ENCODE data around the gene LGMN.
A peak's percentile ranks its signal among the peaks of the same experiment; 100 is the strongest.

LGMN gene

DNA sequence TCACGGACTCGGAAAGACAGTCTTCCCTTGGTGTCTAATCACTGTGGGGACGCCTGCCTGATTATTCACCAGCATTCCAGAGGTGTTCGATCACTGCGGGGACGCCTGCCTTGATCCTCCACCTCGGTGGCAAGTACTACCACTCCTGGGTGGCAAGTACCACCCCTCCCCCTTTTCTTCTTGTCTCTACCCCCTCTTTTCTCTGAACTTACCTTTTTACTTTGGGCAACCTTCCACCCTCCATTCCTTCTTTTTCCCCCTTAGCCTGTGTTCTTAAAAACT lies 12.0 kb upstream of the LGMN start:
- Histone ChIP-seq H3F3A (ENCODE audit: low read depth) (no peaks in the 10 kb centered on the region), H3K9me2 (replicated peaks; ENCODE audit: low read depth, low read length) (no peaks in the 10 kb centered on the region), H3K4me1 (ENCODE audit: insufficient read depth, low read length, poor library complexity, severe bottlenecking) (peaks cover 52% of the 10 kb centered on the region), H2AFZ (ENCODE audit: low read length) (no peak overlapping the region), H3K9ac (ENCODE audit: low read depth, low read length, poor library complexity, severe bottlenecking) (peak overlapping the region; percentile 48), H3K79me2 (ENCODE audit: insufficient read depth, low read length) (no peaks in the 10 kb centered on the region), H4K20me1 (ENCODE audit: insufficient read depth, low read length, poor library complexity, severe bottlenecking) (no peaks in the 10 kb centered on the region), H3K36me3 (ENCODE audit: insufficient read depth, low read length) (no peaks in the 10 kb centered on the region), H3K9me3 (ENCODE audit: insufficient read depth, low read depth, low read length) (no peaks in the 10 kb centered on the region), H3K27me3 (ENCODE audit: insufficient read depth, low read length, poor library complexity, severe bottlenecking) (no peaks in the 10 kb centered on the region), H3K4me2 (ENCODE audit: low read depth, low read length, poor library complexity, severe bottlenecking) (peak overlapping the region; percentile 58), H3K4me3 (ENCODE audit: low read length, poor library complexity, severe bottlenecking) (peak overlapping the region; percentile 39)
- TF ChIP-seq, protein P1, sequence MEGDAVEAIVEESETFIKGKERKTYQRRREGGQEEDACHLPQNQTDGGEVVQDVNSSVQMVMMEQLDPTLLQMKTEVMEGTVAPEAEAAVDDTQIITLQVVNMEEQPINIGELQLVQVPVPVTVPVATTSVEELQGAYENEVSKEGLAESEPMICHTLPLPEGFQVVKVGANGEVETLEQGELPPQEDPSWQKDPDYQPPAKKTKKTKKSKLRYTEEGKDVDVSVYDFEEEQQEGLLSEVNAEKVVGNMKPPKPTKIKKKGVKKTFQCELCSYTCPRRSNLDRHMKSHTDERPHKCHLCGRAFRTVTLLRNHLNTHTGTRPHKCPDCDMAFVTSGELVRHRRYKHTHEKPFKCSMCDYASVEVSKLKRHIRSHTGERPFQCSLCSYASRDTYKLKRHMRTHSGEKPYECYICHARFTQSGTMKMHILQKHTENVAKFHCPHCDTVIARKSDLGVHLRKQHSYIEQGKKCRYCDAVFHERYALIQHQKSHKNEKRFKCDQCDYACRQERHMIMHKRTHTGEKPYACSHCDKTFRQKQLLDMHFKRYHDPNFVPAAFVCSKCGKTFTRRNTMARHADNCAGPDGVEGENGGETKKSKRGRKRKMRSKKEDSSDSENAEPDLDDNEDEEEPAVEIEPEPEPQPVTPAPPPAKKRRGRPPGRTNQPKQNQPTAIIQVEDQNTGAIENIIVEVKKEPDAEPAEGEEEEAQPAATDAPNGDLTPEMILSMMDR (conservative IDR thresholded peaks at IDR 0.05; ENCODE audit: low read length) = no peak
- TF ChIP-seq EZH2phosphoT487 (IDR thresholded peaks at IDR 0.05; ENCODE audit: borderline replicate concordance) = no peak

GRCh38 chr14:92759679-92760523 lies 11.5 kb upstream of the LGMN start:
- H3K9me3 ChIP-seq (ENCODE audit: insufficient read depth, low read depth, low read length) = no peaks in the 10 kb centered on the region
- H3K4me1 ChIP-seq (ENCODE audit: insufficient read depth, low read length, poor library complexity, severe bottlenecking) = peaks cover 57% of the 10 kb centered on the region
- peak overlapping the region; percentile 53; the same call in 1 of the 2 replicates for H2AFZ ChIP-seq (ENCODE audit: low read length)
- no peaks in the 10 kb centered on the region for H3F3A ChIP-seq (ENCODE audit: low read depth)
- H3K9me2 ChIP-seq (replicated peaks; ENCODE audit: low read depth, low read length) = no peaks in the 10 kb centered on the region
- no peaks in the 10 kb centered on the region for H4K20me1 ChIP-seq (ENCODE audit: insufficient read depth, low read length, poor library complexity, severe bottlenecking)
- H3K36me3 ChIP-seq (ENCODE audit: insufficient read depth, low read length) = no peaks in the 10 kb centered on the region
- H3K4me2 ChIP-seq (ENCODE audit: low read depth, low read length, poor library complexity, severe bottlenecking) = peak overlapping the region; percentile 58
- peak overlapping the region; percentile 39 for H3K4me3 ChIP-seq (ENCODE audit: low read length, poor library complexity, severe bottlenecking)
- no peaks in the 10 kb centered on the region for H3K27me3 ChIP-seq (ENCODE audit: insufficient read depth, low read length, poor library complexity, severe bottlenecking)
- H3K9ac ChIP-seq (ENCODE audit: low read depth, low read length, poor library complexity, severe bottlenecking) = peak overlapping the region; percentile 48
- no peaks in the 10 kb centered on the region for H3K79me2 ChIP-seq (ENCODE audit: insufficient read depth, low read length)
- TF ChIP-seq EZH2phosphoT487 (IDR thresholded peaks at IDR 0.05; ENCODE audit: borderline replicate concordance) = no peak
- TF ChIP-seq, protein P1 (conservative IDR thresholded peaks at IDR 0.05; ENCODE audit: low read length) = no peak

GRCh38 chr14:92759300-92759678 lies 10.9 kb upstream of the LGMN start:
- no peaks in the 10 kb centered on the region for H3K9me3 ChIP-seq (ENCODE audit: insufficient read depth, low read depth, low read length)
- no peaks in the 10 kb centered on the region for H4K20me1 ChIP-seq (ENCODE audit: insufficient read depth, low read length, poor library complexity, severe bottlenecking)
- TF ChIP-seq EZH2phosphoT487 (IDR thresholded peaks at IDR 0.05; ENCODE audit: borderline replicate concordance) = no peak
- TF ChIP-seq, protein P1 (conservative IDR thresholded peaks at IDR 0.05; ENCODE audit: low read length) = no peak
- peak overlapping the region; percentile 53; the same call in 1 of the 2 replicates for H2AFZ ChIP-seq (ENCODE audit: low read length)
- peak overlapping the region; percentile 39 for H3K4me3 ChIP-seq (ENCODE audit: low read length, poor library complexity, severe bottlenecking)
- peak overlapping the region; percentile 48 for H3K9ac ChIP-seq (ENCODE audit: low read depth, low read length, poor library complexity, severe bottlenecking)
- peak overlapping the region; percentile 58 for H3K4me2 ChIP-seq (ENCODE audit: low read depth, low read length, poor library complexity, severe bottlenecking)
- no peaks in the 10 kb centered on the region for H3K9me2 ChIP-seq (replicated peaks; ENCODE audit: low read depth, low read length)
- no peaks in the 10 kb centered on the region for H3K27me3 ChIP-seq (ENCODE audit: insufficient read depth, low read length, poor library complexity, severe bottlenecking)
- no peaks in the 10 kb centered on the region for H3K36me3 ChIP-seq (ENCODE audit: insufficient read depth, low read length)
- no peaks in the 10 kb centered on the region for H3F3A ChIP-seq (ENCODE audit: low read depth)
- no peaks in the 10 kb centered on the region for H3K79me2 ChIP-seq (ENCODE audit: insufficient read depth, low read length)
- H3K4me1 ChIP-seq (ENCODE audit: insufficient read depth, low read length, poor library complexity, severe bottlenecking) = peaks cover 61% of the 10 kb centered on the region
